ENCODE data around the gene RDH12. TPM values are rescaled to one million over a fixed set of nuclear protein-coding genes. Genes with fewer than 3 reads are reported as not detected.

The RDH12 gene
- total and polyA plus RNA-seq, 9 of the 15 experiments (the other 6 are each of a cell fraction or from before 2014, with no cell fraction given), result 0.03 to 0.29 (median 0.07) TPM; not detected in 2

DNA sequence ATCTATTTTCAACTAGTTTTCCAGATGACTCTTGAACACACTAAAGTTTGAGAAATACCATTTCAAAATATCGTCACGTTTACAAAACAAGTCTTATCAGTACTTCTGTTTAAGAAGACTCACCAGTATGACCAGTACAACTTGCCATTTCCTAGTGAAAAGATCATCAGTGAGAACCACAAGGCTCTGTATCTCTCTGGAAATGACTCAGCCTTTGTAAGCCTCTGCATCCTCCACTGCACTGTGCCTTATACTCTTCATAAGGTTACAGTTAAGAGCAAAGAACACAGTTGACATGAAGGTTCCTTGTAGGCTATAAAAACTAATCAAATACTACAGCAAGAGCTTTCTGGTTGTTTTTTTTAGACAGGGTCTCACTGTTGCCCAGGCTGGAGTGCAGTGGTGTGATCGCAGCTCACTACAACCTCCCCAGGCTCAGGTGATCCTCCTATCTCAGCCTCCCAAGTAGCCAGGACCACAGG lies 21.5 kb upstream of the RDH12 start (continued):
- TF ChIP-seq CUX1 (CRISPR knock-in tag; IDR thresholded peaks at IDR 0.05) (no peak), ZNF589 (CRISPR knock-in tag; IDR thresholded peaks at IDR 0.05; ENCODE audit: low read depth) (no peak), TAF7 (tag; IDR thresholded peaks at IDR 0.05) (no peak), TEAD4 (IDR thresholded peaks at IDR 0.05; ENCODE audit: low read length) (peak; percentile 50; the same call in 1 of the 2 replicates), TEAD4 (CRISPR knock-in tag; IDR thresholded peaks at IDR 0.05; ENCODE audit: borderline replicate concordance) (no peak), ZFP91 (CRISPR knock-in tag; IDR thresholded peaks at IDR 0.05) (no peak), ZNF592 (IDR thresholded peaks at IDR 0.05) (peak; percentile 71), HNRNPL (IDR thresholded peaks at IDR 0.05; ENCODE audit: low read depth, low read length) (no peak), TFAP4 (CRISPR knock-in tag; IDR thresholded peaks at IDR 0.05; ENCODE audit: borderline replicate concordance) (no peak), NCOA1 (IDR thresholded peaks at IDR 0.05; ENCODE audit: low read depth) (0 out of 2 replicates have a peak, but pooled peaks have one; percentile 30), BRF1 (IDR thresholded peaks at IDR 0.05; ENCODE audit: borderline replicate concordance, extremely low read depth, insufficient read length) (no peak), CBFA2T2 (conservative IDR thresholded peaks at IDR 0.05) (peak; percentile 28; the same call in 1 of the 2 replicates), RAD21 (CRISPR knock-in tag; conservative IDR thresholded peaks at IDR 0.05 in 1 of 2, IDR thresholded peaks at IDR 0.05 in 1 of 2) (no peak), RBBP5 (IDR thresholded peaks at IDR 0.05; ENCODE audit: borderline replicate concordance, insufficient read depth, low read length, poor library complexity, severe bottlenecking) (peak; percentile 30), MEF2A (IDR thresholded peaks at IDR 0.05; ENCODE audit: control insufficient read depth, low read depth, low read length) (no peak)

Measured in K562 (cell line).